ENCODE measurements around the gene TOMM20L.
"Not testable (repeated sequence)": the region's sequence is repeated elsewhere in the genome, so short reads cannot be mapped to it uniquely, and the experiment has no call there.

Gene TOMM20L

DNA sequence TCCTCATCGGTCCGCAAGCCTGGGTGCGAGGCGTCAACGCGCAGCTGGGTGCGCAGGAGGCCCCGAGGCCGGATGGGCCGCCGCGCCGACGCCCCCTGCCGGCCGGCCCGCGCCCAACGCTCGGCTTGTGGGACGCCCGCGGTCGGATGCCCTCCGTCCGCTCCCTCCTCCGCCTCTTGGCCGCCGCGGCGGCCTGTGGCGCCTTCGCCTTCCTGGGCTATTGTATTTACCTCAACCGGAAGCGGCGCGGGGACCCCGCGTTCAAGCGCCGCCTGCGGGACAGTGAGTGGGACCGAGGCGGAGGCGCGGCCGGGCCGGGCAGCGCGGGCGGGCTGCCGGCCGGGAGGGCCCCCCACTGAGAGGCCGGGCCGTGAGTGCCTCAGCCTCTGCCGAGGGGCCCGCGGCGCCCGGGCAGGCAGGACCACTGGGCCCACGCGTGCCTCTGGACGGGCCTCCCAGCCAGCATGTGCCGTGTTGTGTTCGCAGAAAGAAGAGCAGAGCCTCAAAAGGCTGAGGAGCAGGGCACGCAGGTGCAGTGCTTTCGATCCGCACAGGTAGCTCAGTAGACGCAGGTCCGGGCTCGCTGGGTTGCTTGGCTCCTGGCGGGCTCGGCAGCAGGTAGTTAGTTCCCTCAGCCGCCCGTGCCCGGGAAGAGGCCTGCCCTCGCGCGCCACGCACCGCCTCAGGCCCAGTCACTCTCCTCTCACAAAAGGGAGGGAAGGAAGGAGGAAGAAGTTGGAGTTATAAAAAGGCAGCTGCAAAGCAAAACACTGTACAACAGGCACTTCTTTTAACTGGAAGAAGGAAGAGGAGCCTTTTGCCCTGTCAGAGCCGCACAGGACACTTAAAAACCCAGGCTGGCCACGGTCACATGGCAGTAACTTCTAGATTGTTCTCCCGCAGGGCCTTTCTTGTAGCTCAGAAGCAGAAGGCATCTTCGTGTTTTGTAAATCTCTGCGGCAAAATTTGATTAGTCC lies at the start of gene TOMM20L:
Gene TOMM20L, plus strand, starts transcription at position 119 of the 977 bp plus-strand sequence. Its CDS starts 28 bp downstream, at position 147.
- DNase-seq = peak; percentile 52 to 57

DNA sequence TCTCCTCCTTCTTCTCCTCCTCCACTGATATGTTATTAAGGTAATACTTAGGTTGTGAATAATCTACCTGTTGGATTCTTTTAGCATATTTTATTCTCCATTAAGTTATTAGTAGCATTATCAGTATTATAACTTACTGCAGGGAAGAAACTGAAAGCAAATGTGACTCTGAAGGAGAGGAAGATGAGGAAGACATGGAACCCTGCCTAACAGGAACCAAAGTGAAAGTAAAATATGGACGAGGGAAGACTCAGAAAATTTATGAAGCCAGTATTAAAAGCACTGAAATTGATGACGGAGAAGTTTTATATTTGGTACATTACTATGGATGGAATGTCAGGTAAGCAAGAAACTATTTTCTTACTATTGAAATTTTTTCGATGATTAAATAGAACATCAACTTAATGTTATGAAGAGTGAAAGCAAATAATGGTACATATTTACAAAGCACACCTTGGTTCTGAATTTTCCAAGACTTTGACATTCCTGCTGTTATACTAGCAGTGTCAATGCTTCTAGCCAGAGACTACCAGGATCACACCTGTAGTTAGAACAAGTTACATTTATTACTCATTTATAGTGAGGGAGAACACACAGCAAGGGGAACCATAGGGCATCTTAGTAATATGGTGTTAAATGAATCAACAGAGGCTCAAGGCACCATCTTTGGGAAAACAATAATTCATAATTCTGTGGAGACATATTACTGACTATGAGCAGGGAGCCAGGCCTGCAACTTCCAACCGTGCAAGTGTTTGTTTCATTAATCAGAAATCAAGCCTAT lies 42.0 kb upstream of the TOMM20L start:
- no peak for DNase-seq

DNA sequence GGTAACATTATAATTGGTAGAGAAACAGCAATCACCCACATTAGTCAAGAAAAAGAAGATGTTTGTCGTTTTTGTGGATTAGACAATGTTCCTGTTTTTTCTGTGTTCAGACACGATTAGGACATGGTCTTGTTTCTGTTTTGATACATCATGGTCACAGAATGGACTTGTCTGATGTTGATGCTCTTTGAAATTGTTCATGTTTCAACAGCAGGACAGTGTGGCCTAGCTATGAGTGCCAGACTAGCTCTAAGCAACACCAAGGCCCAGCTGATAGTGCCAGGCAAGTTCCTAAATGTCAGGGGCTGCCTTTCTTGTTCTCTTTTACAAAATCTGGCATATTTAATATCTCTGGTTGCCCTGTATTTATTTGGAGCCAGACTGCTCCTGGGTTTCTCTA lies 40.9 kb upstream of the TOMM20L start:
- DNase-seq = no peak

DNA sequence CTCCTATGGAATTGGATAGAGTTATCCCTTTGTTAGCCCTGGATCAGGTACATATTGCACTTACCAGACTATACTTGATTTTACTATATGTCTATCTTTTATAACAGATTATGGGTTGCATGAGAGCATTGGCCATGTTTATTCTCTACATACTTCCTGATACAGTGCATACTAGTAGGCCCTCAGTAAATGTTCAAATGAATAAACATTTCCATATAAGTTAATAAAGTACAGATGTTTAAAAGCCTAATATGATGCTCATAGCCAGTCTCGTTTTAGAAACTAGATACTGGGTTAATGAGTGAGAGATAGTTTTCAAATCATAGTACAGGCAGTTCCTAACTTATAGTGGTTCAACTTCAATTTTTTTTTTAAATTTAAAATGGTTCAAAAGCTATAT lies 39.5 kb upstream of the TOMM20L start:
- DNase-seq = no peak

DNA sequence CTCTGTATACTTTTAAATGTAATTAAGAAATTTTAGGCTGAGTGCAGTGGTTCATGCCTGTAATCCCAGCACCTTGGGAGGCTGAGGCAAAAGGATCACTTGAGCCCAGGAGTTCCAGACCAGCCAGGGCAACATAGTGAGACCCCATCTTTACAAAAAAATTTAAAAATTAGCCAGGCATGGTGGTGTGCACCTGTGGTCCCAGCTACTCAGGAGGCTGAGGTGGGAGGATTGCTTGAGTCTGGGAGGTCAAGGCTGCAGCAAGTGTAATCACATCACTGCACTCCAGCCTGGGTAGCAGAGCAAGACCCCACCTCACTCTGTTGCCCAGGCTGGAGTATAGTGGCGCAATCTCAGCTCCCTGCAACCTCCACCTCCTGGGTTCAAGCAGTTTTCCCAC lies 33.5 kb upstream of the TOMM20L start:
- not testable (repeated sequence) for DNase-seq

DNA sequence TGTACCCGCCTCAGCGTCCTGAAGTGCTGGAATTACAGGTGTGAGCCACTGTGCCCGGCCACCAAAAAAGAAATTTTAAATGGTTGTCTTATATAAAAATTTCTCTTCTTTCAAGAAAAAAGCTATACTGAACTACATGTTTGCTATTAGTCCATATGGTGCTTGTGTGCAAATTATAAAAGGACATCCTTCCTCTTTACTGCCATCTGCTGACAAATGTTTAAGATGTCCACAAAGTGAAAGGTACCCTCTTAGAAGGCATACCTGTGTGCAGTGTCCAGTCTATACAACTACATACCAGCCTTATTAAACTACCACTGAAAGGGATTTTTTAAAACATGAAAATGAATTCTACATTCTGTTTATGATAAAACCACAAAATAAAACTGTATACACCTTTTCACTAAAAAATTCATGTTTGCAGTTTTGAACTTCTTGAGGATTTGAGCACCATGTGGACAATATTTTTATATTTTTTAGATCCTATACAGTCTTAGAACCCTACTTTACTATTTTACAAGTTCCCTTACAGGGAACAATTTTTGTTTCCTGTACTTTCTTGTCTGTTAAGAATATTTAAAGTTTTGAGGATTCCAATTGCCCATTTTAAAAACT lies 32.8 kb upstream of the TOMM20L start:
- no peak for DNase-seq

DNA sequence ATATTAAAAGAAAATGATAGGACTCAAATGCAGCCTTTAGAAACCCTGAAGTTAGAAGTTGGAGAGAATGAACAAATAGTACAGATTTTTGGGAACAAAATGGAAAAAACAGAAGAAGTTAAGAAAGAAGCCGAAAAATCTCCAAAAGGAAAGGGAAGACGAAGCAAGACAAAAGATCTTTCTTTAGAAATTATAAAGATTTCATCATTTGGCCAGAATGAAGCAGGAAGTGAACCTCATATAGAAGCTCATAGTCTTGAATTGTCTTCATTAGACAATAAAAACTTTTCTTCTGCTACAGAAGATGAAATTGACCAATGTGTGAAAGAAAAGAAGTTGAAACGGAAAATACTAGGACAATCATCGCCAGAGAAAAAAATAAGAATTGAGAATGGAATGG lies 31.4 kb upstream of the TOMM20L start:
- DNase-seq = no peak

DNA sequence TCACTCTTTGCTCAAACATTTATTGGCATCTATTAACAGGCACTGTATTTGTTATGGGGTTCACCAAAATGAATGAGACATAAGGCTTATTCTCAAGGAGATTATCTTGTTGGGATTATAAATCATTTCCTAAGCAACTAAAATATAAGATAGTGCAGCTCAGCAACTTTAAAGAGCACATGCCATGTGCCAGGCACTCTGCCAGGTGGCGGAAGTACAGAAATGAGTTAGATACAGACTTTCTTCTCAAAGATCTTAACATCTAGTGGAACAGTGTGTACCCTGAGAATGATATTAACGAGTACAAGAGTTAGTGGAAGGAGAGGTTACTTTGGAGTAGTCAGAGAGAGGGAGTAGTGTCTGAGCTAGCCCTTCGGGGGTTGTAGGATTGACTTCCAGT lies 28.4 kb upstream of the TOMM20L start:
- DNase-seq = no peak

DNA sequence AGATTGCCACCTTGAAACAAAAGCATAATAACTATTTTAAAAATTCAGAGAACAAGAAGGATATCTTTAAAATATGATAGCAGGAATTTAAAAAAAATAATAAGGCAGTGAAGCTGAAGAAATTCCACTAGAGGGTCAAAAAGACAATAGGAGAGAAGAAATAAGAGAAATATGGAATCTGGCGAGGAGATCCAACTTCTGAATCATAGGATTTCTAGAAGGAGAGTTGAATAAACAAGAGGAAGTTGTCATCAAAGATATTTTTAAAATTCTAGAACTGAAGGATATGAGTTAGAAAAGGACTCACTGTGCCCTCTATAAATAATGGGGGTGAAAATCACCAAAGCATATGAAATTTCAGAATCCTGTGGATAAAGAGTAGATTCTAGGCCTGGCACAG lies 26.8 kb upstream of the TOMM20L start:
- DNase-seq = no peak

DNA sequence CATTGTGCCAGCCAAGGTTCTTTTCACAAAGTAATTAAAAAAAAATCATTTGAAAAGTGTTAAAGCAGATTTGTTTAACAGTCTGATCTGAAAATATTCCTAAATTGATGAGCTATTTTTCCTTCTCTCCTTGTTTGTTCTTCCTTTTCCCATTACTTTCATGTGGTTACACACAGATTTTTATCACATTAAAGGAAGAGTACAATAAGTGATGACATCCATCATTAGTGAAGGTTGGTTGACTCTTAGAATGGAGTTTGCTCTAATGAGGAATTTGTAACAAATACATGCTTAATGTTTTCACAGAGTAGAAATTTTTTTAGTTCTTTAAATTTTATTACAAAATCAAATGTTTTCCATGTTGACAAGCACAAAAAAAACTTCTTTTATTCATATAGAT lies 18.9 kb upstream of the TOMM20L start:
- DNase-seq = no peak

DNA sequence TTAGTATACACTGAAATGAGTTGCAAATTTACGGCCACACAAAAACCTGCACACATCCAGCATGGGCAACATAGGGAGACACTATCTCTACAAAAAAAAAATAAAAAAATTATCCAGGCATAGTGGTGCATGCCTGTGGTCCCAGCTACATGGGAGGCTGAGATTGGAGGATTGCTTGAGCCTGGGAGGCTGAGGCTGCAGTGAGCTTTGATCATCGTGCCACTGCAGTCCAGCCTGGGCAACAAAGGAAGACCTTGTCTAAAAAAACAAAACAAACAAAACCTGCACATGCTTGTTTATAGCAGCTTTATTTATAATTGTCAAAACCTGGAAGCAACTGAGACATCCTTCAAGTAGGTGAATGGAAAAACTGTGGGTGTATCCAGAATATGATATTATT lies 4.9 kb upstream of the TOMM20L start:
- no peak for DNase-seq

DNA sequence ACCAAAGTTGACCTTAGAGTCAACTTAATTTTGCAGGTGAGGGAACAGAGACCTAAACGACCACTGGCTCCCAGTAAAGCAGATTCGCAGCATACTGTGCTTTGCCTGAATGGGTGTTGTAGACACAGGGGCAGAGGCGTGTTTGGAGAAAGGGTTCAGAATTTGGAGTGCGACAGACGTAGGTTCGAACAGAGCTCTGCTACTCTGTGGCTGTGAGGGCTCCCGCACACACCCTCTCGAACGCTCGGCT lies 243 bp upstream of the TOMM20L start:
- DNase-seq = no peak

DNA sequence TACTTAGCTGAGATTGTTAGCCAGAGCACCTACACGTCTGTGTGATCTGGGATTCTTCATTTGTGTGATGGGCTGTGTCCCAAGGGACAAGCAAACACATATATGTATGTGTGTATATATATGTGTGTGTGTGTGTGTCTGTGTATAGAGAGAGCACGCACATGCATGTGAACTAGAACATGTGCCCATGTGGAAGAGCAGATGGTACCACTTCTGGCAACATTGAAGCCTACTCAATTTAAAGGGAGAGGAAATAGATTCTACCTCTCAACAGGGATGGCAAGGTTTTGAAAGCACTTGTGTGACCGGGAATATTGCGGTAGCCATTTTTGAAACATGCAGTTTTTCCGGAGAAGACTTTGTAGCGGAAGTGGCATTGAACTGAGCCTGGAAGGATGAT lies 1.4 kb downstream of the TOMM20L start:
- DNase-seq = no peak

DNA sequence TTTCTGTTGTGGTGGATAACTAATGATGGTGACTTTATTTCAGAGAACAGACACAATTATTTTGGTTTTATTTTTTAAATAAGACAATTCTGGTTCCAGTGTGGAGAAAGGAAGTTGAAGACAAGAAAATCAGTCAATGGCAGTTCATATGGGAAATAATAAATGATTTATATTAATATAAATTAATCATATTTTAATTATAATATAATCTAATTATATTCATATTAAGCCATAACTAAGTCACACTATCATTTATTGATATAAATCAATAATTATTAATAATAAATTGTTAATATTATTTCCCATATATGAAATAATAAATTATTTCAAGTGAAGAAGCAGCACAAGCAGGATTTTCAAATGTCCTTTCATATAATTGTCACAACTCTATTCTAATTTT lies 2.8 kb downstream of the TOMM20L start:
- DNase-seq = no peak

DNA sequence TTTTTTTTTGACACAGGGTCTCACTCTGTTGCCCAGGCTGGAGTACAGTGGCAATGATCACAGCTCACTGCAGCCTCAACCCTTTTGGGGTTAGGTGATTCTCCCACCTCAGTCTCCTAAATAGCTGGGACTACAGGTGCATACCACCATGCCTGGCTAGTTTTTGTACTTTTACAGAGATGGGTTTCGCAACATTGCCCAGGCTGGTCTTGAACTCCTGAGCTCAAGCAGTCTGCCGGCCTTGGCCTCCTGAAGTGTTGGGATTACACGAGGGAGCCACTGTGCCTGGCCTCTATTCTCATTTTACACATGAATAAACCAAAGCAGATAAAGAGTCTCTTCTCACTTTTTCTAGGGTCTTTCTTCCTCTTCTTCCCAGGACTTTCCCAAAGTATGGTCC lies 3.2 kb downstream of the TOMM20L start:
- no peak for DNase-seq

DNA sequence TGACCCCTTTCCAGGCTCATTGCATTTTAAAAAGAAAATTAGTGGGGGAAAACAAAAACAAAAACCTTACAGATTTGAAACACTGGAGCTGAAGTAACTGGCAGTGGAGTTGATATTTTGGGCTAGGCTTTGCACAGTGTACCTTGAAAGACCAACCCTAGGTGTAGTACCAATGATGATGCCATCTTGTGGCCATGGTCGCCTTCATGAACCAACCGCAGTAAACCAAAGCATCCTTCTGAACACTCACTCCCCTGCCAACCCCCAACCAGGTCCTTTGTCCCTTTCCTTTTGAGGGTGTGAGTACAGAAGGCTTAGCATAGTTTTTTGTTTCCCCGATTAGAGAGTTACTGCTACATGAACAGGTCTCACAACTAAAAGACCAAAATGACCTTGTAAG lies 5.9 kb downstream of the TOMM20L start:
- DNase-seq = no peak

DNA sequence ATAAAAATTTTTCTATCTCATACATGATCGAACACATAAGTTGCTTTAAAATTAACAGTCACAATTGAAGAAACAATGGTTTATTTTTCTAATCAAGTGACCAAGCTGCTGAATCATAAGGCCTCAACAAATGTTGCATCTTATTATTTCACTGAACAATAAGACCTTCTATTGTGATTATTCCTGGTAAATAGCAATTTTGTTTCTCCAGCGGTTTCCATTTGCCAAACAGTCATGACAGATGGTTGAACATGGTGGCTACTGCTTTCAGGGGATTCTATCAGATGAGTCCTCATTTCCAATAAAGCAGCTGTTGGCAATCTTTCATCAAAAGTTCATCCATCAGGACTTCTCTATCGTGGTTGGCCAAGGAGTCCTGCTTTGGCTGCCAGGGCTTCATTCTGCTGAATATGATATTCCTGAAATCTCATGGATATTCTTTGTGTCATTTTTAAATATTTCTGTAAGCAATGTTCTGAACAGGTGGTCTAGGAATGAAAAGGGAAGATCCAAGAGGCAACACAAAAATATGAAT lies 13.0 kb downstream of the TOMM20L start:
- DNase-seq = no peak

DNA sequence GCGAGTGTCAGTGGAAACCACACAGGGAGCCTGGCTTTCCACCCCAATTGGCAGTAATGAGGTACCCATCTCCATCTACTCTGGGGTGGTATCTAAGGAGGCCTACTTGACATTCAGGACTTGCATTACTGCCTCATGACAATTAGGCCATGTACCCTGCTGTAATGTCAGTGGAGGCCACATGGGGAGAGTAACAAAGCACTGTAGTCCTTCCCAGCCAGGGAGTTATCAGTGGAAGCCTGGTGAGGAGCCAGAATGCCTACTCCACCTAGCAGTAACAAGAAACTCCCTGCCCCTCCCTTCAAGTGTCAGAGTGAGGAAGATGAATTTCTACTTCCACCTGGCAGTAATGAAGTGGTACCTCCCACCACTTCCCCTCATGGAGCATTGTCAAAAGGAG lies 19.1 kb downstream of the TOMM20L start:
- no peak for DNase-seq

DNA sequence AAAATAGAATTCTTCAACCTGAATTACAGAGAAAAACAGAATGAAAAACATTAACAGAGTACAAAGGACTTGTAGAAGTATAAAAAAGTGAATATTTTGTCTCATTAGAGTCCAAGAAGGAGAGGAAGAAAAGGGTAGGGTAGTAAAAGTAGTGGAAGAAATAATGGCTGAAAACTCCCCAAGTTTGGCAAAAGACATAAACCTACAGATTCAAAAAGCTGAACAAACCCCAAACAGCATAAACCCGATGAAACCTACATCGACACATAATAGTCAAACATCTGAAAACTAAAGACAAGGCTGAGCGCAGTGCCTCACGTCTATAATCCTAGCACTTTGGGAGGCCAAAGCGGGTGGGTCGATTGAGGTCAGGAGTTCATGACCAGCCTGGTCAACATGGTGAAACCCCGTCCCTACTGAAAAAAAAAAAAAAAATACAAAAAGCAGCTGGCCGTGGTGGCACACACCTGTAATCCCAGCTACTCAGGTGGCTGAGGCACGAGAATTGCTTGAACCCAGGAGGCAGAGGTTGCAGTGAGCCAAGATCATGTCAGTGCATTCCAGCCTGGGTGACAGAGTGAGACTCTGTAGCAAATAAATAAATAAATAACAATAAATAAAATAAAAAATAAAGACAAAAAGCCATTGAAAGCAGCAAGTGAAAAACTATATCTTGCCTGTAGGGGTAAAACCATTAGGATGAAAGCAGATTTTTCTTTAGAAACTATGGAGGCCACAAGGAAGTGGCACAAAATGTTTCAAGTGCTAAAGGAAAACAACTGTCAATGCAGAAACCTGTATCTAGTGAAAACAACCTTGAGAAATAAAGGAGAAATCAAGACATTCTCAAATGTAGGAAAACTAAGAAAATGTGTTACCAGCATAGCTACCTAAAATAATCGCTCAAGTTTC lies 20.2 kb downstream of the TOMM20L start:
- no peak for DNase-seq

DNA sequence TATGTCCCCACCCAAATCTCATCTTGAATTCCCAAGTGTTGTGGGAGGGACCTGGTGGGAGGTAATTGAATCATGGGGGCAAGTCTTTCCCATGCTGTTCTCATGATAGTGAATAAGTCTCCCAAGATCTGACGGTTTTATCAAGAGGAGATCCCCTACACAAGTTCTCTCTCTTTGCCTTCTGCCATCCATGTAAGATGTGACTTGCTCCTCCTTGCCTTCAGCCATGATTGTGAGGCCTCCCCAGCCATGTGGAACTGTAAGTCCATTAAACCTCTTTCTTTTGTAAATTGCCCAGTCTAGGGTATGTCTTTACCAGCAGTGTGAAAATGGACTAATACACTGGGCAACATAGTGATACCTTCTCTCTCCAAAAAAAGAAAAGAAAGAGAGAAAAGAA lies 21.2 kb downstream of the TOMM20L start:
- DNase-seq = not testable (repeated sequence)

DNA sequence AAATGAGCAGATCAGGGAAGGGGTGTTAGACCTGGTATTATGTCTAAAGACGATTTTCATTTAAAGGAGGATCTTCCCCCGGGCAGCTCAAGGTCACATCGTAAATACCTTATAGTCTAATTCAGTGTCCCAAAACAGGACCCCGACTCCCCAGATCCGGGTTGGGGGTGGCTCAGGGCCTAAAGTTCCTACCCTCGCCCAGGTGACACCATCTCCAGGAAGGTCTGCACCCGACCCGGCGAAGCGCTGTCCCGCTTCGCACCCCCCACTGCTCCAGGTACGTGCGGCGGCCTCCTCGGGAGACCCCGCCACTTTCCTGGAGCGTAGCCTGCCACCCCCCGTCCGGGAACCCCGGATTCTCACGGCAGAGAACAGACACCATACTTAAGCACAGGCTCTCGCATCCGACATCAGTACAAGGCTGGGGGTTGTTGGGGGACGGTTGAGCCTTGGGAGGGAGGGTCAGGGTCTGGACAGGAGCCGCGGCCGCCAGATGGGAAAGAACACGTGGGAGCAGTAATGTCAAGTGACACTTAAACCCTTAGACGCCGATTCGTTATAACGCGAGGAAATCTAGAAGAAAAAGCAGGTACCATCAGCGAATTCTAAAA lies 31.0 kb downstream of the TOMM20L start:
- DNase-seq = peak; percentile 35 to 43

Data from activated CD4-positive, alpha-beta T cell treated with anti-CD3 and anti-CD28 coated beads, Interleukin-2, amount 50 U/mL, for 4 hours (primary cell).